ENCODE data around the gene KDM4B.

Gene KDM4B

GRCh38 chr19:4986056-4986455 lies 17.1 kb downstream of the KDM4B start:
- no peak for DNase-seq

- no peak for DNase-seq
Measured at GRCh38 chr19:4986471-4986891, 17.6 kb downstream of the KDM4B start.

- no peak for DNase-seq
Measured at GRCh38 chr19:4987256-4987655, 18.3 kb downstream of the KDM4B start.

GRCh38 chr19:4987692-4988370 lies 18.9 kb downstream of the KDM4B start:
- DNase-seq: no peak

GRCh38 chr19:4988770-4989251 lies 19.9 kb downstream of the KDM4B start:
- DNase-seq: no peak

GRCh38 chr19:4990306-4990705 lies 21.4 kb downstream of the KDM4B start:
- DNase-seq: no peak

- no peak for DNase-seq
Measured at GRCh38 chr19:4991538-4991937, 22.6 kb downstream of the KDM4B start.

GRCh38 chr19:4991996-4992698 lies 23.2 kb downstream of the KDM4B start:
- no peak for DNase-seq

- DNase-seq: no peak
Measured at GRCh38 chr19:4993683-4994082, 24.8 kb downstream of the KDM4B start.

GRCh38 chr19:4996701-4997100 lies 27.8 kb downstream of the KDM4B start:
- DNase-seq: no peak

GRCh38 chr19:4997297-4997696 lies 28.4 kb downstream of the KDM4B start:
- DNase-seq: no peak

GRCh38 chr19:5000120-5000611 lies 31.3 kb downstream of the KDM4B start:
- DNase-seq: no peak

- peak; percentile 38 for DNase-seq
Measured at GRCh38 chr19:5001615-5002014, 32.7 kb downstream of the KDM4B start.

GRCh38 chr19:5002143-5002542 lies 33.2 kb downstream of the KDM4B start:
- no peak for DNase-seq

- no peak for DNase-seq
Measured at GRCh38 chr19:5003781-5004180, 34.9 kb downstream of the KDM4B start.

- no peak for DNase-seq
Measured at GRCh38 chr19:5005096-5005495, 36.2 kb downstream of the KDM4B start.

GRCh38 chr19:5006201-5006600 lies 37.3 kb downstream of the KDM4B start:
- DNase-seq: no peak

- DNase-seq: no peak
Measured at GRCh38 chr19:5006821-5007220, 37.9 kb downstream of the KDM4B start.

- DNase-seq: no peak
Measured at GRCh38 chr19:5011476-5012238, 42.7 kb downstream of the KDM4B start.

- no peak for DNase-seq
Measured at GRCh38 chr19:5012688-5013457, 44.0 kb downstream of the KDM4B start.

GRCh38 chr19:5013761-5014160 lies 44.8 kb downstream of the KDM4B start:
- DNase-seq: no peak

- no peak for DNase-seq
Measured at GRCh38 chr19:5014941-5015340, 46.0 kb downstream of the KDM4B start.

- DNase-seq: no peak
Measured at GRCh38 chr19:5016268-5016667, 47.4 kb downstream of the KDM4B start.
